Upper lobe of left lung (tissue), 6 donors: ENCODE data around the gene MT1H. TPM values are rescaled to one million over a fixed set of nuclear protein-coding genes. Genes with fewer than 3 reads are reported as not detected.

ENCODE experiments used
- ATAC-seq, 2 donors: fragments of 200-7000 bp; cut with Tn5 transposase; one replicate each; pipeline ENCODE4 v1.9.1; 2022; ENCODE audit warnings: mild to moderate bottlenecking in 2 of 2, moderate library complexity in 2 of 2; ENCODE audit not compliant: low FRiP score in 2 of 2
- DNase-seq, 2 donors: peaks; one replicate each; pipeline ENCODE4 v3.0.0-alpha.2; 2019 to 2020
- H3K27ac ChIP-seq, 4 donors: fragments of 200-600 bp; sonication (generic); one replicate each; pipeline ENCODE4 v1.5.1; 2016 to 2019
- H3K27me3 ChIP-seq, 4 donors: fragments of 200-600 bp; sonication (generic); one replicate each; pipeline ENCODE4 v1.5.1; 2017 to 2019
- H3K36me3 ChIP-seq, 4 donors: fragments of 200-600 bp; sonication (generic); one replicate each; pipeline ENCODE4 v1.5.1; 2016 to 2019
- H3K4me1 ChIP-seq, 4 donors: fragments of 200-600 bp; sonication (generic); one replicate each; pipeline ENCODE4 v1.5.1; 2018 to 2019
- H3K4me3 ChIP-seq, 4 donors: fragments of 200-600 bp; sonication (generic); one replicate each; pipeline ENCODE4 v1.5.1; 2017 to 2019; ENCODE audit warnings: mild to moderate bottlenecking in 2 of 4, moderate library complexity in 1 of 4
- H3K9me3 ChIP-seq, 4 donors: fragments of 200-600 bp; sonication (generic); one replicate each; pipeline ENCODE4 v1.5.1; 2018 to 2019
- CTCF ChIP-seq, 6 experiments: fragments of 450-650 bp in 4 of 6; fragments of 200-600 bp in 2 of 6; sonication (generic) in 2 of 6; IDR thresholded peaks; one replicate each; pipeline ENCODE4 v1.5.1; 2016 to 2019; ENCODE audit warnings: antibody characterized with exemption in 6 of 6
- EP300 ChIP-seq, 4 donors: sonication (generic); formaldehyde crosslinking; IDR thresholded peaks; one replicate each; pipeline ENCODE4 v1.5.1; 2017; ENCODE audit warnings: antibody characterized with exemption in 4 of 4, control low read depth in 2 of 4
- POLR2A ChIP-seq, 4 donors: fragments of 450-650 bp; IDR thresholded peaks; one replicate each; pipeline ENCODE4 v1.5.1; 2016 to 2017; ENCODE audit warnings: antibody characterized with exemption in 4 of 4, mild to moderate bottlenecking in 2 of 4
- POLR2AphosphoS5 ChIP-seq, 2 donors: sonication (generic); formaldehyde crosslinking; IDR thresholded peaks; one replicate each; pipeline ENCODE4 v1.5.1; 2017; ENCODE audit warnings: antibody characterized with exemption in 2 of 2
- WGBS, 2 donors: methylation state at CpG; one replicate each; pipeline ENCODE4 v1.1.5; 2017 to 2018; 5-methylcytosine and 5-hydroxymethylcytosine counted together
- total RNA-seq, 6 donors: library from RNA; depleted of rRNA in 4 of 6; stranded (reverse); fragments of >200 nt in 4 of 6; gene quantifications; one replicate each; pipeline versions ENCODE4 v1.1.0 to v1.2.1, GENCODE V29; 2016 to 2021
- donor health status: DM: no; HTN: no; CAD: no; lungs with moderate emphysema.
- donor health status: DM: no; HTN: yes; CAD: no; lungs with severe emphysema.

The MT1H gene
- total RNA-seq, 6 donors from 2014 or later, result 2.9 to 9.3 TPM; not detected in 4

- Histone ChIP-seq H3K36me3 (no peaks in the 10 kb centered on the region), H3K4me3 (no peak overlapping the region), H3K27me3 (peaks cover 0 to 7% (median 1%) of the 10 kb centered on the region in 4 donors), H3K4me1 (peaks cover 11 to 49% (median 20%) of the 10 kb centered on the region in 4 donors), H3K27ac (peak overlapping the region in 3 of 4 donors; percentile 22 to 53 (median 44)), H3K9me3 (no peaks in the 10 kb centered on the region)
- DNase-seq (no peak), ATAC-seq (no peak)
- TF ChIP-seq CTCF (IDR thresholded peaks at IDR 0.05), result no peak
- no peak for TF ChIP-seq POLR2AphosphoS5 (IDR thresholded peaks at IDR 0.05)
- no peak for TF ChIP-seq EP300 (IDR thresholded peaks at IDR 0.05)
- no peak for TF ChIP-seq POLR2A (IDR thresholded peaks at IDR 0.05)
- 86 to 95% methylated on average over 3 of the region's 3 CpGs for WGBS, 2 donors
Observed at GRCh38 chr16:56629531-56629930, 40.1 kb upstream of the MT1H start.

- Histone ChIP-seq H3K4me1 (peaks cover 10 to 49% (median 22%) of the 10 kb centered on the region in 4 donors), H3K27ac (no peak overlapping the region), H3K4me3 (no peak overlapping the region), H3K9me3 (no peaks in the 10 kb centered on the region), H3K36me3 (no peaks in the 10 kb centered on the region), H3K27me3 (peaks cover 0 to 8% (median 3%) of the 10 kb centered on the region in 4 donors)
- no peak for DNase-seq
- 65 to 75% methylated on average over 3 of the region's 3 CpGs for whole genome bisulfite sequencing, 2 donors
- no peak for ATAC-seq
- no peak for TF ChIP-seq EP300 (IDR thresholded peaks at IDR 0.05)
- no peak for TF ChIP-seq POLR2A (IDR thresholded peaks at IDR 0.05)
- TF ChIP-seq CTCF (IDR thresholded peaks at IDR 0.05), result no peak
- no peak for TF ChIP-seq POLR2AphosphoS5 (IDR thresholded peaks at IDR 0.05)
Observed at GRCh38 chr16:56630134-56630533, 39.5 kb upstream of the MT1H start.

GRCh38 chr16:56631197-56631596, 38.4 kb upstream of the MT1H start:
- H3K36me3 ChIP-seq, result no peaks in the 10 kb centered on the region
- no peaks in the 10 kb centered on the region for H3K9me3 ChIP-seq
- H3K27me3 ChIP-seq, result peaks cover 0 to 8% (median 4%) of the 10 kb centered on the region in 4 donors
- H3K4me1 ChIP-seq, result peaks cover 14 to 45% (median 20%) of the 10 kb centered on the region in 4 donors
- DNase-seq (no peak), ATAC-seq (no peak)
- 93 to 95% methylated on average over 8 to 10 of the region's 10 CpGs for WGBS, 2 donors
- TF ChIP-seq EP300 (IDR thresholded peaks at IDR 0.05) (no peak), CTCF (IDR thresholded peaks at IDR 0.05) (no peak), POLR2AphosphoS5 (IDR thresholded peaks at IDR 0.05) (no peak), POLR2A (IDR thresholded peaks at IDR 0.05) (no peak)
- peak overlapping the region in 1 of 4 donors; percentile 56 for H3K4me3 ChIP-seq
- H3K27ac ChIP-seq, result peak overlapping the region; percentile 82 to 92 (median 87)

- DNase-seq (no peak), ATAC-seq (no peak)
- TF ChIP-seq CTCF (IDR thresholded peaks at IDR 0.05) (no peak), EP300 (IDR thresholded peaks at IDR 0.05) (no peak), POLR2AphosphoS5 (IDR thresholded peaks at IDR 0.05) (no peak), POLR2A (IDR thresholded peaks at IDR 0.05) (no peak)
- Histone ChIP-seq H3K27me3 (peaks cover 0 to 8% (median 4%) of the 10 kb centered on the region in 4 donors), H3K36me3 (no peaks in the 10 kb centered on the region), H3K4me3 (peak overlapping the region; percentile 3 to 57 (median 50)), H3K27ac (peak overlapping the region; percentile 82 to 92 (median 87)), H3K9me3 (no peaks in the 10 kb centered on the region), H3K4me1 (peaks cover 10 to 39% (median 16%) of the 10 kb centered on the region in 4 donors)
- WGBS, 2 donors, result 26 to 30% methylated on average over 14 of the region's 14 CpGs
Observed at GRCh38 chr16:56631832-56632155, 37.8 kb upstream of the MT1H start.
